HEK293 (cell line): Measurements from ENCODE around the gene DCST1.

Source experiments
- KLF16 ChIP-seq: fragments of 450-650 bp; formaldehyde crosslinking; IDR thresholded peaks from 2 replicates; pipeline ENCODE4 v1.5.1; 2017; ENCODE audit warnings: missing biosample characterization, missing genetic modification characterization
- MZF1 ChIP-seq: fragments of 450-650 bp; formaldehyde crosslinking; IDR thresholded peaks from 2 replicates; pipeline ENCODE4 v1.5.1; 2017; ENCODE audit warnings: missing biosample characterization, missing genetic modification characterization, borderline replicate concordance
- PRDM1 ChIP-seq: fragments of 450-650 bp; formaldehyde crosslinking; IDR thresholded peaks from 2 replicates; pipeline ENCODE4; 2016; ENCODE audit warnings: missing biosample characterization, missing genetic modification characterization
- TRIM28 ChIP-seq: IDR thresholded peaks from 2 replicates; pipeline ENCODE4 v1.6.1; 2011; ENCODE audit warnings: low read length, control low read depth, borderline replicate concordance
- YY1 ChIP-seq: fragments of 450-650 bp; formaldehyde crosslinking; IDR thresholded peaks from 2 replicates; pipeline ENCODE4 v1.5.1; 2018; ENCODE audit warnings: missing biosample characterization, missing genetic modification characterization
- ZNF140 ChIP-seq: fragments of 450-650 bp; formaldehyde crosslinking; IDR thresholded peaks from 2 replicates; pipeline ENCODE4 v1.5.1; 2016; ENCODE audit warnings: missing biosample characterization, missing genetic modification characterization
- ZNF362 ChIP-seq: fragments of 450-650 bp; formaldehyde crosslinking; IDR thresholded peaks from 2 replicates; pipeline ENCODE4 v1.5.1; 2016; ENCODE audit warnings: missing biosample characterization, missing genetic modification characterization
- ZNF561 ChIP-seq: fragments of 450-650 bp; IDR thresholded peaks from 2 replicates; pipeline ENCODE4 v1.5.1; 2018; ENCODE audit warnings: missing biosample characterization, missing genetic modification characterization, borderline replicate concordance
- ZNF600 ChIP-seq: fragments of 450-650 bp; formaldehyde crosslinking; IDR thresholded peaks from 2 replicates; pipeline ENCODE4 v1.5.1; 2016; ENCODE audit warnings: missing biosample characterization, missing genetic modification characterization
- ZNF670 ChIP-seq: fragments of 450-650 bp; formaldehyde crosslinking; IDR thresholded peaks from 2 replicates; pipeline ENCODE4 v1.5.1; 2016; ENCODE audit warnings: missing biosample characterization, missing genetic modification characterization, low read depth
- TF ChIP-seq, protein P1 (sequence below): fragments of 450-650 bp; formaldehyde crosslinking; IDR thresholded peaks from 2 replicates; pipeline ENCODE4 v1.5.1; 2016; ENCODE audit warnings: missing biosample characterization, missing genetic modification characterization

GRCh38 chr1:155070158-155070621 lies 36.6 kb downstream of the DCST1 start:
- TF ChIP-seq ZNF362 (tag by site-specific recombination) (no peak), PRDM1 (tag by site-specific recombination) (no peak), TRIM28 (no peak), ZNF670 (tag by site-specific recombination) (no peak), KLF16 (tag by site-specific recombination) (no peak), ZNF600 (tag by site-specific recombination) (no peak), ZNF561 (no peak), YY1 (tag by site-specific recombination) (no peak), MZF1 (tag by site-specific recombination) (no peak), ZNF140 (tag by site-specific recombination) (no peak)
- TF ChIP-seq, protein P1, sequence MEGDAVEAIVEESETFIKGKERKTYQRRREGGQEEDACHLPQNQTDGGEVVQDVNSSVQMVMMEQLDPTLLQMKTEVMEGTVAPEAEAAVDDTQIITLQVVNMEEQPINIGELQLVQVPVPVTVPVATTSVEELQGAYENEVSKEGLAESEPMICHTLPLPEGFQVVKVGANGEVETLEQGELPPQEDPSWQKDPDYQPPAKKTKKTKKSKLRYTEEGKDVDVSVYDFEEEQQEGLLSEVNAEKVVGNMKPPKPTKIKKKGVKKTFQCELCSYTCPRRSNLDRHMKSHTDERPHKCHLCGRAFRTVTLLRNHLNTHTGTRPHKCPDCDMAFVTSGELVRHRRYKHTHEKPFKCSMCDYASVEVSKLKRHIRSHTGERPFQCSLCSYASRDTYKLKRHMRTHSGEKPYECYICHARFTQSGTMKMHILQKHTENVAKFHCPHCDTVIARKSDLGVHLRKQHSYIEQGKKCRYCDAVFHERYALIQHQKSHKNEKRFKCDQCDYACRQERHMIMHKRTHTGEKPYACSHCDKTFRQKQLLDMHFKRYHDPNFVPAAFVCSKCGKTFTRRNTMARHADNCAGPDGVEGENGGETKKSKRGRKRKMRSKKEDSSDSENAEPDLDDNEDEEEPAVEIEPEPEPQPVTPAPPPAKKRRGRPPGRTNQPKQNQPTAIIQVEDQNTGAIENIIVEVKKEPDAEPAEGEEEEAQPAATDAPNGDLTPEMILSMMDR (tag by site-specific recombination): no peak
